8988T (cell line): ENCODE measurements around the gene ODAD3.
A peak's percentile ranks its signal among the peaks of the same experiment; 100 is the strongest.
"Not testable (repeated sequence)": the region's sequence is repeated elsewhere in the genome, so short reads cannot be mapped to it uniquely, and the experiment has no call there.

ENCODE experiments used
- DNase-seq: peaks from one replicate; pipeline ENCODE4 v3.0.0; 2011

The ODAD3 gene

GRCh38 chr19:11434703-11435056 lies 241 bp downstream of the ODAD3 start:
- DNase-seq: no peak

GRCh38 chr19:11433526-11433925 lies 1.4 kb downstream of the ODAD3 start:
- DNase-seq: not testable (repeated sequence)

GRCh38 chr19:11426656-11427055 lies 8.3 kb downstream of the ODAD3 start:
- no peak for DNase-seq

GRCh38 chr19:11425719-11426457 lies 9.0 kb downstream of the ODAD3 start:
- no peak for DNase-seq

- no peak for DNase-seq
These were observed 11.1 kb downstream of the ODAD3 start for GRCh38 chr19:11423791-11424181.

GRCh38 chr19:11423164-11423790 lies 11.6 kb downstream of the ODAD3 start:
- DNase-seq: no peak

GRCh38 chr19:11422163-11423065 lies 12.5 kb downstream of the ODAD3 start:
- no peak for DNase-seq

- DNase-seq: no peak
These were observed 13.4 kb downstream of the ODAD3 start for GRCh38 chr19:11421371-11422098.

- no peak for DNase-seq
These were observed 14.2 kb downstream of the ODAD3 start for GRCh38 chr19:11420429-11421370.

- peak; percentile 54 for DNase-seq
These were observed 16.1 kb downstream of the ODAD3 start, which contains the start of gene RGL3 for GRCh38 chr19:11418549-11419506. RGL3 (minus strand) TSS chr19:11419314; CDS start chr19:11419278, 36 bp downstream.

- DNase-seq: no peak
These were observed 16.8 kb downstream of the ODAD3 start for GRCh38 chr19:11418094-11418548.

GRCh38 chr19:11416346-11417052 lies 18.4 kb downstream of the ODAD3 start:
- no peak for DNase-seq

- DNase-seq: no peak
These were observed 20.4 kb downstream of the ODAD3 start for GRCh38 chr19:11414544-11414943.

- DNase-seq: no peak
These were observed 24.2 kb downstream of the ODAD3 start for GRCh38 chr19:11410682-11411081.

- no peak for DNase-seq
These were observed 26.3 kb downstream of the ODAD3 start for GRCh38 chr19:11408591-11408990.

- not testable (repeated sequence) for DNase-seq
These were observed 28.2 kb downstream of the ODAD3 start for GRCh38 chr19:11406703-11407236.

GRCh38 chr19:11405846-11406643 lies 28.9 kb downstream of the ODAD3 start:
- no peak for DNase-seq

- DNase-seq: no peak
These were observed 30.2 kb downstream of the ODAD3 start for GRCh38 chr19:11404588-11405222.
